Activated T-helper 17 cell treated with anti-CD3 and anti-CD28 coated beads, Interleukin-2, amount 50 U/mL, for 72 hours (primary cell): ENCODE data around the gene NCKAP5. TPM values are rescaled to one million over a fixed set of nuclear protein-coding genes. Genes with fewer than 3 reads are reported as not detected.

ENCODE experiments used
- ATAC-seq: fragments of 150-1000 bp; cut with Tn5 transposase; replicated peaks from 2 replicates; pipeline ENCODE4 v1.10.0; 2021; ENCODE audit warnings: mild to moderate bottlenecking, moderate library complexity
- H3K27ac Mint-ChIP-seq: one replicate; pipeline ENCODE4 v1.8.0; 2022; ENCODE audit warnings: mixed read lengths
- H3K27me3 Mint-ChIP-seq: one replicate; pipeline ENCODE4 v1.8.0; 2022; ENCODE audit warnings: mixed read lengths
- H3K36me3 Mint-ChIP-seq: one replicate; pipeline ENCODE4 v1.8.0; 2022; ENCODE audit warnings: low read depth, mild to moderate bottlenecking, mixed read lengths
- H3K4me1 Mint-ChIP-seq: one replicate; pipeline ENCODE4 v1.8.0; 2022; ENCODE audit warnings: mixed read lengths
- H3K4me3 Mint-ChIP-seq: one replicate; pipeline ENCODE4 v1.8.0; 2022; ENCODE audit warnings: mild to moderate bottlenecking, mixed read lengths
- H3K9me3 Mint-ChIP-seq: one replicate; pipeline ENCODE4 v1.8.0; 2022; ENCODE audit warnings: mixed read lengths
- total RNA-seq, 2 donors: library from RNA; stranded (reverse); gene quantifications; one replicate each; pipeline ENCODE4 v1.2.3, GENCODE V29; 2022

Gene NCKAP5
- total RNA-seq, 2 donors from 2014 or later = not detected

DNA sequence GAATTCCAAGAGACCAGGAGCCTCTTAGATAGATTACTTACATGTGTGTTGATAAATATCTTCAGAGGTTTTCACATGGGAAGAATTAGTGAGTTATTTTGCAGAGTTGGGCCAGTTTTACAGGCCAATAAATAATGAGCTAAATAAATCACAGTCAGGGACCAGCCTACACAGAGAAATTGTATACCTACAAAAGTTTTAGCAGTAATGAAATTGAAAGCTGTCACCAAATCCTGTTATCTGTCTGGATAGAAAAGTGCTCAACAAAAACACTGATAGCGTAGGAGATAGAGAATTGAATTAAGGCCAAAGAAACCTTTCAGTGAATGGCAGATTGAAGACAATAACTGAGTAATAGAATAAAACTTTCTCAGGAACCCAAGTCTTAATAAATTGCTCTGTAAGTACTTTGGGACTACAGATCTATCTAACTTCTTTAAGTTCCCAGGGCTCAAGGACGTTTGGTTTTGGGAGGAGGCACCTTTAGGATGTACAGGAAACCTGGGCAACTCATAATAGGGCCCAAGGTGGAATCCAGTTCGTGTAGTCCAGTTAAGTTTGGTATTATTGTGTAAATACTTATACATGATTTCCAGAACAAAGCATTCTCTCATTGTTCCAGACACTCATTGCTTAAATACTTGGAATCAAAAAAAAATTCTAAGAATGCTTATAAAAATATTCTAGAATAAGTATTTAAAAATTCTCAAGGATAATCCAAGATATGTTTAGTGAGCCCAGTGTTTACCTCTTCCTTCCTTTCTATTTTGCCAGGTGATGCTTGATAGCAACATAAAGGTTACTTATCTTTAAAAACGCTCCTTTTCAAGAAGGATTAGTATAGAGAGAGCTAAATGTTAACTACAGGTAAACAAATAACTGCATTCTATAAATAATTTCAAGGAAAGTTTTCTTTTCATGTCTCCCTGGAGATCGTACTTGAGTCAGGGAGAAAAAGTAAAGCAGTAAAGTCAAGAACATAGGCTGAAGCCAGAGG lies 134.5 kb downstream of the NCKAP5 start:
- Mint-ChIP-seq H3K4me1 (no peaks in the 10 kb centered on the region), H3K4me3 (no peak overlapping the region), H3K36me3 (no peaks in the 10 kb centered on the region), H3K27me3 (no peaks in the 10 kb centered on the region), H3K27ac (no peak overlapping the region), H3K9me3 (no peaks in the 10 kb centered on the region)
- no peak for ATAC-seq

DNA sequence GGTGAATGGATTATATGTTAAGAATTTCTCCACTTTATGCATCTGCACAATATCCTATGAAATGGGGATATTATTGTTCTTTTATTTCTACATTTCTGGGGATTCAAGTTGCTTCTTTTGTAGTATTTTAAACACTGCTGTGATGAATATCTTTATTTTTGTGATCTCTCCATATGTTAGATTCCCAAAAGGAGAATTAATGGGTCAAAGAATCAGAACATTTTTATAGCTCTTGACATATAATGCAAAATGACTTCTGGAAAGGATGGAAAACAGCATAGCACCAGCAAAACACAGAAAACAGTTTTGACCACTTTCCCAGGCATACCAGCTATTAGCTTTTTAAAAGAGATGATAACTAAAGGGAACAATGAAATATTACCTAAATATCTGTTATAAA lies 135.5 kb downstream of the NCKAP5 start:
- H3K4me1 Mint-ChIP-seq = no peaks in the 10 kb centered on the region
- no peaks in the 10 kb centered on the region for H3K27me3 Mint-ChIP-seq
- H3K9me3 Mint-ChIP-seq = no peaks in the 10 kb centered on the region
- ATAC-seq = no peak
- no peaks in the 10 kb centered on the region for H3K36me3 Mint-ChIP-seq
- H3K4me3 Mint-ChIP-seq = no peak overlapping the region
- no peak overlapping the region for H3K27ac Mint-ChIP-seq

DNA sequence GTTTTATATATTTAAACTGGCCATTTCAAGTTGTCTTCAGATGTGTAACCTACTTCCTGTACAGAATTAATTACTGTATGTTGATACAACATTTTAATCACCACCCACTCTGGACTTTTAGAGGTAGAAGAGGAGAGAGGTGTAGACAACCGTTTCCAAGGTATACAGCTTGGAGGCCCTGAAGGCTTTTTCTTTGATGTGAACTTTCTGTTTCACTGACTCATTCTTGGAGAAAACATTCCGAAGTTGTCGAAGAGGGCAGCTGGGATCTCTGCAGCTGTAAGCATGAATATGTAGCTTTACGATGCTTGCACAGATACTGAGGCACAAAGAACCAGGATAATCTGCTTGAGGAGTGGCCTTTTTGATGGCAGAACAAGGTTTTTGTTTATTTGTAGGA lies 137.0 kb downstream of the NCKAP5 start:
- Mint-ChIP-seq H3K9me3 (no peaks in the 10 kb centered on the region), H3K4me3 (no peak overlapping the region), H3K27ac (no peak overlapping the region), H3K27me3 (no peaks in the 10 kb centered on the region), H3K4me1 (no peaks in the 10 kb centered on the region), H3K36me3 (no peaks in the 10 kb centered on the region)
- no peak for ATAC-seq

DNA sequence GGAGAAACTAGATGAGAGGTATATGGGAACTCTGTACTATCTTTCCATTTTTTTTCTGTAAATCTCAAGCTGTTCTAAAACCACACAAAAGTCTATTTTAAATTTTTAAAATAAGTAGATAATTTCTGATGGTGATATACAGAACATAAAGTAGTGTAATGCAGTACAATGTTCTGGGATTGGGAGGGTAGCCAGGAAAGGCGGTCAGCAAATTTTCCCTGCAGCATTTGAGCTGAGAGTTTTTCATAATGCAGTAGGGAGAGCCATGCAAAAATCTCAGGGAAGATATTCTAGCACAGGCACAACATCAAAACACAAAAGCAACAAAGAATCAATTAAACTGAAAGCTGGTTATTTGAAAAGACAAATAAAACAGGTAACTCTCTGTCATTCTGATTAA lies 141.5 kb downstream of the NCKAP5 start:
- Mint-ChIP-seq H3K27me3 (no peaks in the 10 kb centered on the region), H3K27ac (no peak overlapping the region), H3K9me3 (no peaks in the 10 kb centered on the region), H3K4me3 (no peak overlapping the region), H3K36me3 (no peaks in the 10 kb centered on the region), H3K4me1 (no peaks in the 10 kb centered on the region)
- no peak for ATAC-seq

DNA sequence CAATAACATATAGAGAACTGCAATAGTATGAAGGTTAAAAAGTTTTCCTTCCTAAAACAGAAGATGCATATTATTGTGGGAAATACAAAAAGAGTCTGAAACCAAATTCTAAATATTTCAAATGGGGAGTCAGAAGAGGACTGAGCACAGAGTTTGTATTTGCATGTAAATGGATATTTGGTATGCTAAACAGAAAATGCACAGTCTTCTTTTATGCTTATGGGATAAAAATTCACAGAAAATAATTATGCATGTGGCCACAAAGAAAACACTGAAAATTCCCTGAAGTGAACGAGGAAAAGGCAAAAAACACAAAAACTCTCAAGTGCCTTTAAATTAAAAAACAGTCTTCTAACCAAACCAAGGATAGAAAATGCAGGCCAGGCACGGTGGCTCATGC lies 142.7 kb downstream of the NCKAP5 start:
- ATAC-seq = no peak
- Mint-ChIP-seq H3K36me3 (no peaks in the 10 kb centered on the region), H3K9me3 (no peaks in the 10 kb centered on the region), H3K27ac (no peak overlapping the region), H3K4me3 (no peak overlapping the region), H3K4me1 (no peaks in the 10 kb centered on the region), H3K27me3 (no peaks in the 10 kb centered on the region)

DNA sequence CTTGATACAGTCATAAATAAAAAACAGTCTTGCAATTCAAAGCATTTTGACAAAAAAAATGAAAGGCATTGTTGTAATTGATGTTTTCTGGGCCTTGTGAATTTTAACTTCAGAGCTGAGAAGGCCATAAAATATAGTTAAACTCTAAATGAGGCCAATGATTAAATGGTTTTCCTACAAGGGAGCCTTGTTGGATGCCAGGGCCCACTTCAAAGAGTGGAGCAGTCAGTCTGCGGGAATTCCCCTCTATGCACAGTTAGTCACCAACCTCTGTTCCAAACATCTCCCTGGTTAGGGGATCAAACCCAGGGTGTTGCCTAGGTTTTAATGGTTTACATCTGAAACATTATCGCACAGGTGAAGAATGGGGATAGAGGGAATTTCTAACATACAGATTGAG lies 143.4 kb downstream of the NCKAP5 start:
- H3K36me3 Mint-ChIP-seq = no peaks in the 10 kb centered on the region
- no peaks in the 10 kb centered on the region for H3K27me3 Mint-ChIP-seq
- no peak overlapping the region for H3K27ac Mint-ChIP-seq
- H3K4me3 Mint-ChIP-seq = no peak overlapping the region
- ATAC-seq = no peak
- H3K9me3 Mint-ChIP-seq = no peaks in the 10 kb centered on the region
- H3K4me1 Mint-ChIP-seq = no peaks in the 10 kb centered on the region

DNA sequence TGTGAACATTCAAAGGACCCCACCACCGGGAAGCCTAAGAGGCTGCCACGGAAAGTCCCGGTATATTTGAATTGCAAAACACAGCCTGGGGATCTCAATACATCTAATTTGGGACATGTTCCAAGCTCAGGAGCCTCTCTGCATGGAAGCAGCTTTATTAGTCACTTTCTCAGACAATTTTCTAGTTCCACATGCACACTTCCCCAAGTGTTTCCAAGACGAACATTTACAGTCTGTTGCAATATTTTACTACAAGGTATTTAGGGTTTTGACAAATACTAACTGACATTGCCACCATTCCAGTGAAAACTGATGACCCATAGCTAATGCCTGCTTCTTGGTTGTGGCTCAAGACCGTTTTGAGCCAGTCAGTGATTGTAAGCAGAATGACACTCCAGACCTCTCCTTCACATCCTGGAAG lies 145.3 kb downstream of the NCKAP5 start:
- peaks cover 3% of the 10 kb centered on the region for H3K27me3 Mint-ChIP-seq
- H3K27ac Mint-ChIP-seq = no peak overlapping the region
- no peaks in the 10 kb centered on the region for H3K4me1 Mint-ChIP-seq
- no peak for ATAC-seq
- H3K9me3 Mint-ChIP-seq = no peaks in the 10 kb centered on the region
- H3K36me3 Mint-ChIP-seq = no peaks in the 10 kb centered on the region
- no peak overlapping the region for H3K4me3 Mint-ChIP-seq

DNA sequence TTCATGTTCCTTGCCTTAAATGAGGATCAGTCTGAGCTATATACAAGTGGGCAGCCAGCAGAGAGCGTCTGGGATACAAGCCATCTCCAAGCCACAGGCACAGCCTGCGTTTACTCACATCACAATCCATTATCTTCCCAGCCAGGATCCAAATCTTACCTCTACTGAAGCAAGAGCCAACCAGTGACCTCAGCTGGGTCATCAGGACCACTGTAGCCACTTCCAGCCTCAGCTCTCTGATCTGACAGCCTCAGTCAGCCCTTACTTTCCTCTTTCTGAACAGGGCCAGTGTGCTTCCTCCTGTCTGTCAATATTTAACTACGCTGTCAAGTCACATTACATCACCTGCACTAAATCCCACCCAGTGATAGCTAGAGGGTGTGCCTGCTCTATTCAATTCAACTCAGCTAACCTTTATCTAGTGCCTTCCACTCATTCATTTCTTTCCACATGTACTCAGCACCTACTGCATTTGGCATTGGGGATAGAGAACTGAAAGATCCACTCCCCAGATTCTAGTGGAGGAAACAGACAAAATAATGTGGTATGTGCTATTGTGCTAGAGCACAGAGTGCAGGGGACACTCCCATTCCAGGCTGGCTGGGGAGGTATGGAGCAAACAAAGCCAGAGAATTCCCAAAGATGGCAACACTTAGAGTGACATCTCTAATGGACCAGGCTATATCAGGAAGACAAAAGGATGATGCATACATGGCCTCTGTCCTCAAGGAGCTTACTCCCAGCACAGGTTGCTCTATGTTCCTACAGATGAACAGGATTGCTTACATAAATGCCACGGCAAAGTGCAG lies 146.5 kb downstream of the NCKAP5 start:
- Mint-ChIP-seq H3K9me3 (no peaks in the 10 kb centered on the region), H3K36me3 (no peaks in the 10 kb centered on the region), H3K27me3 (peaks cover 3% of the 10 kb centered on the region), H3K4me3 (no peak overlapping the region), H3K4me1 (no peaks in the 10 kb centered on the region), H3K27ac (no peak overlapping the region)
- no peak for ATAC-seq

DNA sequence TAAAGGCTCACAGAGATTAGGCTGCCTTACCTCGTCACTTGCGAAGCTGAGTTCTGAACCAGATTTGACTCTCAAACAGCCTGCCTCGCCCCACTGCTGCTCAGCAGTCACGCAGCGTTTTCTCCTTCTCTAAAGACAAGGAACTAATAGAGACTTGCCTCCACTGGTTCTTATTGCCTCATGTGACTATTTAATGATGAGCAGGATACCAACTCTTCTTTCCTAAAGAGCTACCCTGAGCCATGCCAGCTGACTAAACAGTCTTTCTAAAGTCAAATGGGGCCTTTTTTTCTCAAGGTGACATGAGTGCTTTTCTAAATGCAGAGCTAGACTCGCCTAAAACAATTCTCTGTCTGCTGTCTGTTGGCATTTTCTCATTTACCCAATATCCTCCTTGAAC lies 147.5 kb downstream of the NCKAP5 start:
- Mint-ChIP-seq H3K27me3 (peaks cover 3% of the 10 kb centered on the region), H3K4me1 (no peaks in the 10 kb centered on the region), H3K4me3 (no peak overlapping the region), H3K36me3 (no peaks in the 10 kb centered on the region), H3K27ac (no peak overlapping the region), H3K9me3 (no peaks in the 10 kb centered on the region)
- no peak for ATAC-seq

DNA sequence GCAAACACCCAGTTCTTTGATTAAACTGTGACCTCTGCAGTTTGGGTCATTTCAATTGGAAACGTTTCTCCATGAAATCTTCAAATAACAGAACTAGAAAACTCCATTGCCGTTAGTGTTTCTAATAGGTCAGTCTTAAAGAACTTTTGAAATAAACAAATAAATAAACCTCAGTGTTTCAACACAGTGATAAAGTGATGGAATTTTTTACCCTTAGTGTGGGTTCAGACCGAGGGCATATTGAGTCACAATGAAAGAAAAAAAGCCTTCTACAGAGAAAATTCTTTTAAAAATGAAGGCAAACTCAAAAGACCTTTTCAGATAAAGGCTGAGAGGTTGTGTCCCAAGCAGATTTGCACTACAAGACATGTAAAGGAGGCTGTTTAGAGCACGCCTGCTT lies 149.6 kb downstream of the NCKAP5 start:
- Mint-ChIP-seq H3K9me3 (no peaks in the 10 kb centered on the region), H3K27ac (no peak overlapping the region), H3K4me3 (no peak overlapping the region), H3K4me1 (no peaks in the 10 kb centered on the region), H3K27me3 (peaks cover 3% of the 10 kb centered on the region), H3K36me3 (no peaks in the 10 kb centered on the region)
- ATAC-seq = no peak

DNA sequence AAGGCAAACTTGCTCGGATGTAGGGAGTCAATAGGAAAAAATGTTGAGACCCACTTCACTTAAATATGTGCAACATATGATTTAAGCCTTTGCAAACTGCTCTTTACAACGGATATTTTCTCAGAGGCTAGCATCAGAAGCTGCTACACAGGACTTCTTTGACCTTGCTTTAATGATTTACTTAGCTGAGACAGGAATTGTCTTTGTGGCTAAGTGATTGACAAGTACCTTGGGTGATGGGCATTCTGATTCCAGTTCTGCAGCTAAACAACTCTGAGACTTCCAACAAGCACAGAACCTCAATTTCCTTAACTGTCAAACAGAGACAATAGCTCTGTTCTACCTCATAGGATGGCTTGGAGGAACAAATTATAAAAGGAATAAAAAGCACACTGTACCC lies 150.2 kb downstream of the NCKAP5 start:
- Mint-ChIP-seq H3K36me3 (no peaks in the 10 kb centered on the region), H3K4me1 (no peaks in the 10 kb centered on the region), H3K27me3 (peaks cover 3% of the 10 kb centered on the region), H3K4me3 (no peak overlapping the region), H3K27ac (no peak overlapping the region), H3K9me3 (no peaks in the 10 kb centered on the region)
- no peak for ATAC-seq

DNA sequence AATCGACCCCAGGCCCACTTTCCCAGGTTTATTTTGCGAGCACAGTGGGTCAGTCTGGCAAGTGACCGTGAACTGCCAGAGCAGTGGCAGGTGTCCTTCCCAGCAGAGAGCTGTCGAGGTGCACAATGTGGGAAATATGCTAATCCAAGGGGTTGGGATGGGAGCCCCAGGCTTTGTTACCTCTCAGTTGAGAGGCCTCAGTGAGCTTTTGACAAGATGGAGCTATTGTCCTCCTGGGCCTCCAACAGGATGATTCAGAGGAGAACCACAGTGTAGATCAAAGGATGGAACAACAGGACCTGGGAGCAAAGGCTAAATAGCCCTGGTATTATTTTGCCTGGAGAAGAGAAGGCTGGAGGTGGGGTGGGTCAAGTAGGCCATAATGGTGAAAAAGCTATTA lies 150.8 kb downstream of the NCKAP5 start:
- no peaks in the 10 kb centered on the region for H3K36me3 Mint-ChIP-seq
- H3K4me1 Mint-ChIP-seq = no peaks in the 10 kb centered on the region
- ATAC-seq = no peak
- H3K4me3 Mint-ChIP-seq = no peak overlapping the region
- peaks cover 3% of the 10 kb centered on the region for H3K27me3 Mint-ChIP-seq
- no peak overlapping the region for H3K27ac Mint-ChIP-seq
- H3K9me3 Mint-ChIP-seq = no peaks in the 10 kb centered on the region

DNA sequence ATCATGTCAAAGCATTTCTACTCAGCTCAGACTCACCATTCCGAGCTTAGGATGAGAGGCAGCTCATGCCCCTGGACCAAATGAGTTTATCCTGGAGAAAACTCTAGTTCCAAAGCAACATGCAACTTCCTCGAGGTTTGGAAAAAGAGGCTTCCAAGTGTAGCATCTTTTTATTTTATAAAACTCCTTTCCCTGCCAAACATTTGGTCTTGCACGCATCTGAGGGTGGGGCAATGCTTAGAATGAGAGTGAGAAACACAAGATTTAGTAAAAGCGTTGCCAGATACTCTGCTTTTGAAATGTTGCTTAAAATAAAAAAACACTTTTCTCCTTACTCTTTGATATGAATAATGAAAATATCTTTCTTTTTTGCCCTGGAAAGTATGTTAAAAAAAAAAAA lies 151.5 kb downstream of the NCKAP5 start:
- no peak for ATAC-seq
- Mint-ChIP-seq H3K36me3 (no peaks in the 10 kb centered on the region), H3K4me1 (no peaks in the 10 kb centered on the region), H3K27ac (no peak overlapping the region), H3K4me3 (no peak overlapping the region), H3K27me3 (peaks cover 3% of the 10 kb centered on the region), H3K9me3 (no peaks in the 10 kb centered on the region)

DNA sequence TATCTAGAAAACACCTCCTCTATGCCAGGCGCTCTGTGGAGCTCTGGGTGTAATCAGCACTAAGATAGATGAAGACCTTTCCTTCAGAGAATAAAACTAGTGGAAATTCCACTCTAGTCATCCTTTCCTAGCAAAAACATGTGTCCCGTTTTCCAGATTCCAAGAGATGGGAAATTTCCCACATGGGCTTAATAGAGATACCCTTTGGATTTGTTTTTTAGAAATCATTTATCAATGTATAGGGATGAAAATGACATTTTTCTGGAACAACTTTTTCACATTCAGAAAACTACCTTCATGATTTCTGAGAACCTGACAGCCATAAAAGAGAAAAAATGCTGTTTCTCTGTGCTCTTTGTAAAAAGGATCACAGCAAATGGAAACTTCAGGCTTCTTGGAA lies 152.1 kb downstream of the NCKAP5 start:
- H3K27ac Mint-ChIP-seq = no peak overlapping the region
- no peaks in the 10 kb centered on the region for H3K9me3 Mint-ChIP-seq
- no peak for ATAC-seq
- no peaks in the 10 kb centered on the region for H3K36me3 Mint-ChIP-seq
- H3K4me3 Mint-ChIP-seq = no peak overlapping the region
- no peaks in the 10 kb centered on the region for H3K4me1 Mint-ChIP-seq
- H3K27me3 Mint-ChIP-seq = peaks cover 3% of the 10 kb centered on the region
